Hematopoietic multipotent progenitor cell treated with erythropoietin and hydrocortisone succinate and interleukin-3 and kit ligand, for 8 days (in vitro differentiated cells): ENCODE data around the gene PACS1.

Experiments
- DNase-seq: peaks from one replicate; pipeline ENCODE4 v3.0.0-alpha.2; 2015

PACS1 gene

DNA sequence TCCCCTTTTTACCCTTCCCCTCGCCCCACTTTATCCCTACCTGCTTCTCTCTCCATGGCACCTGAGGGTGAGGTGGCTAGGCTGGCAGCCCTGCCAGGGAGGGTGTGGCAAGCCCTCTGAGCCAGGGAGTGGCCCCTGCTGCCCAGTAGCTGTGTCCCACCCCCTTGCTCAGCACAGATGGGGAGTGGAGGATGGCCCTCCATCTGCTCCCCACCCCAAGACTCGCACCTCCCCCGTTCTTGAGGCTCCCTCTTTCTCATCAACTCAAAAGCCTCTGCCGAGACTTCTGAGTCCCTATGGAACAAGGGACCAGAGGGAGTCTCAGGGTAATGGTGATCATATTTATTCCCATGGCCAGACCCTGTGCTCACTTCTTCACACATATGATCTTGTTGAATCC, 223.3 kb downstream of the PACS1 start:
- no peak for DNase-seq

DNA sequence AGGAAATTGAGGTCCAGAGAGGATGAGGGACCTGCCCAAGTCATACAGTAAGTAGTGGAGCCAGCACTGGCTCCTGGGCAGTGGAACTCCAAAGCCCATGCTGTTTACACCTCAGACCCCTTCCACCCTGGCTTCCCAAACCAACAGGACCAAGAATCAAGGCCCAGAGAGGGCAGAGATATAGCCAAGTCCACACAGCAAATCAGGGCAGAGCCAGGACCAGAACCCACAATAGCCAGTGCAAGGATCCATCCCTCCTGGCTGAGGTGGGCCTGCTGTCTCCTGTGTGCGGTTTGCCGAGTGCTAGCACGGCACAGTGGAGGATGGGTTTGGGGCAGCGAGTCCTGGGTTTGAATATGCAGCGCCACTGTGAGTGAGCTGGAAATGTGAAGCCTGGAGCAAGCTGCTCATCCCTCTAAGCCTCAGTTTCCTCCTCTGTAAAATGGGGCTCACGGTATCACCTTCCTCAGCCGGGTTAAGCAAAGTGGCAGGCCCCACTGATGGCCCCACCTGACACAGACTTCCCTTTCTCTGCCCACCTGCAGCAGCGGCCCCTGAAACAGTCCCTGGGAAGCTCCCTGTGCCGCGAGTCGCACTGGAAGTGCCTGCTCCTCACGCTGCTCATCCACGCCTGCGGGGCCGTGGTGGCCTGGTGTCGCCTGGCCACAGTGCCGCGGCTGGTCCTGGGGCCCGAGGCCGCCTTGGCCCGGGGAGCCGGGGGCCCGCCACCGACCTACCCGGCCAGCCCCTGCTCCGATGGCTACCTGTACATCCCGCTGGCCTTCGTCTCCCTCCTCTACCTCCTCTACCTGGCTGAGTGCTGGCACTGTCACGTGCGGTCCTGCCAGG, 223.9 kb downstream of the PACS1 start:
- DNase-seq: no peak
